ENCODE data around the gene PUM2.

DNA sequence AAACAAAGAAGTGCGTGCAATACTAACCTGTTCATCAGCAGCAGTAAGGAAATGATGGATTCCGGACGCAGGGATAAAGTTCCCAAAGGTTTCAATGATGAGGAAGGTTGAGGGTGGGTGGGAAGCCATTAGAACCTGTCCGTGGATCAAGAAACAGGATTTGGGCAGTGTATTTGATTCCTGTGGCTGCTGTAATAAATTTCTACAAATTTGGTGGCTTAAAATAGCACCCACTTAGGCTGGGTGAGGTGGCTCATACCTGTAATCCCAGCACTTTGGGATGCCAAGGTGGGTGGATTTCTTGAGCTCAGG lies 120.6 kb downstream of the PUM2 start:
- TF ChIP-seq, protein P1, sequence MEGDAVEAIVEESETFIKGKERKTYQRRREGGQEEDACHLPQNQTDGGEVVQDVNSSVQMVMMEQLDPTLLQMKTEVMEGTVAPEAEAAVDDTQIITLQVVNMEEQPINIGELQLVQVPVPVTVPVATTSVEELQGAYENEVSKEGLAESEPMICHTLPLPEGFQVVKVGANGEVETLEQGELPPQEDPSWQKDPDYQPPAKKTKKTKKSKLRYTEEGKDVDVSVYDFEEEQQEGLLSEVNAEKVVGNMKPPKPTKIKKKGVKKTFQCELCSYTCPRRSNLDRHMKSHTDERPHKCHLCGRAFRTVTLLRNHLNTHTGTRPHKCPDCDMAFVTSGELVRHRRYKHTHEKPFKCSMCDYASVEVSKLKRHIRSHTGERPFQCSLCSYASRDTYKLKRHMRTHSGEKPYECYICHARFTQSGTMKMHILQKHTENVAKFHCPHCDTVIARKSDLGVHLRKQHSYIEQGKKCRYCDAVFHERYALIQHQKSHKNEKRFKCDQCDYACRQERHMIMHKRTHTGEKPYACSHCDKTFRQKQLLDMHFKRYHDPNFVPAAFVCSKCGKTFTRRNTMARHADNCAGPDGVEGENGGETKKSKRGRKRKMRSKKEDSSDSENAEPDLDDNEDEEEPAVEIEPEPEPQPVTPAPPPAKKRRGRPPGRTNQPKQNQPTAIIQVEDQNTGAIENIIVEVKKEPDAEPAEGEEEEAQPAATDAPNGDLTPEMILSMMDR (IDR thresholded peaks at IDR 0.05), result no peak
- TF ChIP-seq POLR2AphosphoS5 (IDR thresholded peaks at IDR 0.05), result no peak
- TF ChIP-seq POLR2A (IDR thresholded peaks at IDR 0.05), result no peak
